ENCODE measurements around the gene ALDH4A1.

DNA sequence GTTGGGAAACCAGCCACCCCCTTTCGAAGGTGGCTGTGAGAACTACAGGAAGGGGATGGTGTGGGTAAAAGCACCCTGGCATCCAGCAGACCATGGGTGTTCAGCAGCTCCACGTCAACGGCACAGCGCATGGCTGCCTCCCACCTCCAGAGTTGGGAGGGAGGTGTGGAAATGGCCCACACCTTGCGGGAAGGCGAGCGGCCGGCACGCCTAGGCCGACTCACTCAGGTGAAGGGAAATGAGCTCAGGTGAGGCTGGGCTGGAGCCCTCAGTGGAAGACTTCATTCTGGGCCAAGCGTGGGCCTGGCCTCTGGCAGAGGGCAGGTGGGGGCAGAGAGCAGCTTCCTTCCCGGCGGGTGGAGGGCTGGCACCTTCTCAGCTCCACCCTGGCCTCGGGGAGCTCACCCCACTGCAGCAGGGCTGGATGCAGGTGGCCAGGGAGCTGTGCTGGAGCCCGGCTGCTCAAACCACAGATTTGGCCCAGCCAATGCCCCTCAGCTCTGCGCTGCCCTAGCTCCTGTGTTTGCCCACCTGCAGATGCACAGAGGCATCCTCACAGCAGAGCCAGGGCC is 24.8 kb upstream of the ALDH4A1 start:
- TF ChIP-seq FUS (optimal IDR thresholded peaks at IDR 0.05; ENCODE audit: low read depth, low read length) (no peak), ZNF589 (CRISPR knock-in tag; IDR thresholded peaks at IDR 0.05; ENCODE audit: low read depth) (no peak), POLR2A (conservative IDR thresholded peaks at IDR 0.05) (no peak), MAZ (CRISPR knock-in tag; conservative IDR thresholded peaks at IDR 0.05 in 1 of 2, IDR thresholded peaks at IDR 0.05 in 1 of 2) (0 out of 4 replicates have a peak, but pooled peaks of 1 of the 2 experiments have one; percentile 1), NRF1 (conservative IDR thresholded peaks at IDR 0.05 in 1 of 2, IDR thresholded peaks at IDR 0.05 in 1 of 2) (no peak)
- TF ChIP-seq, protein P1, sequence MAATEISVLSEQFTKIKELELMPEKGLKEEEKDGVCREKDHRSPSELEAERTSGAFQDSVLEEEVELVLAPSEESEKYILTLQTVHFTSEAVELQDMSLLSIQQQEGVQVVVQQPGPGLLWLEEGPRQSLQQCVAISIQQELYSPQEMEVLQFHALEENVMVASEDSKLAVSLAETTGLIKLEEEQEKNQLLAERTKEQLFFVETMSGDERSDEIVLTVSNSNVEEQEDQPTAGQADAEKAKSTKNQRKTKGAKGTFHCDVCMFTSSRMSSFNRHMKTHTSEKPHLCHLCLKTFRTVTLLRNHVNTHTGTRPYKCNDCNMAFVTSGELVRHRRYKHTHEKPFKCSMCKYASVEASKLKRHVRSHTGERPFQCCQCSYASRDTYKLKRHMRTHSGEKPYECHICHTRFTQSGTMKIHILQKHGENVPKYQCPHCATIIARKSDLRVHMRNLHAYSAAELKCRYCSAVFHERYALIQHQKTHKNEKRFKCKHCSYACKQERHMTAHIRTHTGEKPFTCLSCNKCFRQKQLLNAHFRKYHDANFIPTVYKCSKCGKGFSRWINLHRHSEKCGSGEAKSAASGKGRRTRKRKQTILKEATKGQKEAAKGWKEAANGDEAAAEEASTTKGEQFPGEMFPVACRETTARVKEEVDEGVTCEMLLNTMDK (IDR thresholded peaks at IDR 0.05; ENCODE audit: borderline replicate concordance, insufficient read depth, low read depth, low read length, poor library complexity, severe bottlenecking): no peak
- TF ChIP-seq, protein P2, sequence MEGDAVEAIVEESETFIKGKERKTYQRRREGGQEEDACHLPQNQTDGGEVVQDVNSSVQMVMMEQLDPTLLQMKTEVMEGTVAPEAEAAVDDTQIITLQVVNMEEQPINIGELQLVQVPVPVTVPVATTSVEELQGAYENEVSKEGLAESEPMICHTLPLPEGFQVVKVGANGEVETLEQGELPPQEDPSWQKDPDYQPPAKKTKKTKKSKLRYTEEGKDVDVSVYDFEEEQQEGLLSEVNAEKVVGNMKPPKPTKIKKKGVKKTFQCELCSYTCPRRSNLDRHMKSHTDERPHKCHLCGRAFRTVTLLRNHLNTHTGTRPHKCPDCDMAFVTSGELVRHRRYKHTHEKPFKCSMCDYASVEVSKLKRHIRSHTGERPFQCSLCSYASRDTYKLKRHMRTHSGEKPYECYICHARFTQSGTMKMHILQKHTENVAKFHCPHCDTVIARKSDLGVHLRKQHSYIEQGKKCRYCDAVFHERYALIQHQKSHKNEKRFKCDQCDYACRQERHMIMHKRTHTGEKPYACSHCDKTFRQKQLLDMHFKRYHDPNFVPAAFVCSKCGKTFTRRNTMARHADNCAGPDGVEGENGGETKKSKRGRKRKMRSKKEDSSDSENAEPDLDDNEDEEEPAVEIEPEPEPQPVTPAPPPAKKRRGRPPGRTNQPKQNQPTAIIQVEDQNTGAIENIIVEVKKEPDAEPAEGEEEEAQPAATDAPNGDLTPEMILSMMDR (IDR thresholded peaks at IDR 0.05 in 2 of 3, conservative IDR thresholded peaks at IDR 0.05 in 1 of 3; ENCODE audit: insufficient read depth in 2 of 3, low read depth in 1 of 3, low read length in 3 of 3): no peak
- TF ChIP-seq, protein P3, sequence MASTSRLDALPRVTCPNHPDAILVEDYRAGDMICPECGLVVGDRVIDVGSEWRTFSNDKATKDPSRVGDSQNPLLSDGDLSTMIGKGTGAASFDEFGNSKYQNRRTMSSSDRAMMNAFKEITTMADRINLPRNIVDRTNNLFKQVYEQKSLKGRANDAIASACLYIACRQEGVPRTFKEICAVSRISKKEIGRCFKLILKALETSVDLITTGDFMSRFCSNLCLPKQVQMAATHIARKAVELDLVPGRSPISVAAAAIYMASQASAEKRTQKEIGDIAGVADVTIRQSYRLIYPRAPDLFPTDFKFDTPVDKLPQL (IDR thresholded peaks at IDR 0.05; ENCODE audit: extremely low read depth, insufficient read length): no peak
- TF ChIP-seq, protein P4, sequence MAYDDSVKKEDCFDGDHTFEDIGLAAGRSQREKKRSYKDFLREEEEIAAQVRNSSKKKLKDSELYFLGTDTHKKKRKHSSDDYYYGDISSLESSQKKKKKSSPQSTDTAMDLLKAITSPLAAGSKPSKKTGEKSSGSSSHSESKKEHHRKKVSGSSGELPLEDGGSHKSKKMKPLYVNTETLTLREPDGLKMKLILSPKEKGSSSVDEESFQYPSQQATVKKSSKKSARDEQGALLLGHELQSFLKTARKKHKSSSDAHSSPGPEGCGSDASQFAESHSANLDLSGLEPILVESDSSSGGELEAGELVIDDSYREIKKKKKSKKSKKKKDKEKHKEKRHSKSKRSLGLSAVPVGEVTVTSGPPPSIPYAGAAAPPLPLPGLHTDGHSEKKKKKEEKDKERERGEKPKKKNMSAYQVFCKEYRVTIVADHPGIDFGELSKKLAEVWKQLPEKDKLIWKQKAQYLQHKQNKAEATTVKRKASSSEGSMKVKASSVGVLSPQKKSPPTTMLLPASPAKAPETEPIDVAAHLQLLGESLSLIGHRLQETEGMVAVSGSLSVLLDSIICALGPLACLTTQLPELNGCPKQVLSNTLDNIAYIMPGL (CRISPR knock-in tag; IDR thresholded peaks at IDR 0.05): no peak
